ENCODE measurements around the gene DLEU7. TPM values are rescaled to one million over a fixed set of nuclear protein-coding genes. Genes with fewer than 3 reads are reported as not detected.

Gene DLEU7
- total RNA-seq, 1 experiment from 2014 or later = 3.6 TPM

GRCh38 chr13:50809133-50810090 lies 34.1 kb downstream of the DLEU7 start:
- ATAC-seq (no peak), DNase-seq (ENCODE audit: low spot score) (no peak)
- Mint-ChIP-seq H3K27ac (no peak overlapping the region), H3K4me3 (no peak overlapping the region), H3K9me3 (peaks cover 4% of the 10 kb centered on the region), H3K27me3 (ENCODE audit: low read depth) (no peaks in the 10 kb centered on the region), H3K4me1 (no peaks in the 10 kb centered on the region), H3K36me3 (peaks cover 2% of the 10 kb centered on the region; the same call in 1 of the 2 replicates)
- POLR2A ChIA-PET = interaction anchor here (0.6 kb wide), 1 partner anchor 168 kb away, joined by 3 read pairs; no protein-coding TSS in a partner anchor
- CTCF ChIA-PET = interaction anchor here (1.0 kb wide), 1 partner anchor 833 kb away, joined by 3 read pairs; no protein-coding TSS in a partner anchor
- TF ChIP-seq EMX1 (CRISPR knock-in tag; IDR thresholded peaks at IDR 0.05) (no peak), ZMAT4 (CRISPR knock-in tag; IDR thresholded peaks at IDR 0.05) (no peak), TEAD4 (CRISPR knock-in tag; IDR thresholded peaks at IDR 0.05) (no peak), NFATC4 (CRISPR knock-in tag; IDR thresholded peaks at IDR 0.05) (no peak), FOXK1 (CRISPR knock-in tag; IDR thresholded peaks at IDR 0.05) (no peak), TP53 (CRISPR knock-in tag; IDR thresholded peaks at IDR 0.05) (no peak), ZBTB21 (CRISPR knock-in tag; IDR thresholded peaks at IDR 0.05; ENCODE audit: borderline replicate concordance) (no peak), NR2C2 (CRISPR knock-in tag; IDR thresholded peaks at IDR 0.05) (no peak), FOXP1 (CRISPR knock-in tag; IDR thresholded peaks at IDR 0.05; ENCODE audit: borderline replicate concordance) (no peak), SMAD3 (CRISPR knock-in tag; IDR thresholded peaks at IDR 0.05; ENCODE audit: borderline replicate concordance) (no peak), TCF7 (CRISPR knock-in tag; IDR thresholded peaks at IDR 0.05; ENCODE audit: low read depth) (no peak)
- TF ChIP-seq, protein P1, sequence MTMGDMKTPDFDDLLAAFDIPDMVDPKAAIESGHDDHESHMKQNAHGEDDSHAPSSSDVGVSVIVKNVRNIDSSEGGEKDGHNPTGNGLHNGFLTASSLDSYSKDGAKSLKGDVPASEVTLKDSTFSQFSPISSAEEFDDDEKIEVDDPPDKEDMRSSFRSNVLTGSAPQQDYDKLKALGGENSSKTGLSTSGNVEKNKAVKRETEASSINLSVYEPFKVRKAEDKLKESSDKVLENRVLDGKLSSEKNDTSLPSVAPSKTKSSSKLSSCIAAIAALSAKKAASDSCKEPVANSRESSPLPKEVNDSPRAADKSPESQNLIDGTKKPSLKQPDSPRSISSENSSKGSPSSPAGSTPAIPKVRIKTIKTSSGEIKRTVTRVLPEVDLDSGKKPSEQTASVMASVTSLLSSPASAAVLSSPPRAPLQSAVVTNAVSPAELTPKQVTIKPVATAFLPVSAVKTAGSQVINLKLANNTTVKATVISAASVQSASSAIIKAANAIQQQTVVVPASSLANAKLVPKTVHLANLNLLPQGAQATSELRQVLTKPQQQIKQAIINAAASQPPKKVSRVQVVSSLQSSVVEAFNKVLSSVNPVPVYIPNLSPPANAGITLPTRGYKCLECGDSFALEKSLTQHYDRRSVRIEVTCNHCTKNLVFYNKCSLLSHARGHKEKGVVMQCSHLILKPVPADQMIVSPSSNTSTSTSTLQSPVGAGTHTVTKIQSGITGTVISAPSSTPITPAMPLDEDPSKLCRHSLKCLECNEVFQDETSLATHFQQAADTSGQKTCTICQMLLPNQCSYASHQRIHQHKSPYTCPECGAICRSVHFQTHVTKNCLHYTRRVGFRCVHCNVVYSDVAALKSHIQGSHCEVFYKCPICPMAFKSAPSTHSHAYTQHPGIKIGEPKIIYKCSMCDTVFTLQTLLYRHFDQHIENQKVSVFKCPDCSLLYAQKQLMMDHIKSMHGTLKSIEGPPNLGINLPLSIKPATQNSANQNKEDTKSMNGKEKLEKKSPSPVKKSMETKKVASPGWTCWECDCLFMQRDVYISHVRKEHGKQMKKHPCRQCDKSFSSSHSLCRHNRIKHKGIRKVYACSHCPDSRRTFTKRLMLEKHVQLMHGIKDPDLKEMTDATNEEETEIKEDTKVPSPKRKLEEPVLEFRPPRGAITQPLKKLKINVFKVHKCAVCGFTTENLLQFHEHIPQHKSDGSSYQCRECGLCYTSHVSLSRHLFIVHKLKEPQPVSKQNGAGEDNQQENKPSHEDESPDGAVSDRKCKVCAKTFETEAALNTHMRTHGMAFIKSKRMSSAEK (CRISPR knock-in tag; IDR thresholded peaks at IDR 0.05; ENCODE audit: borderline replicate concordance) = no peak
- TF ChIP-seq, protein P2, sequence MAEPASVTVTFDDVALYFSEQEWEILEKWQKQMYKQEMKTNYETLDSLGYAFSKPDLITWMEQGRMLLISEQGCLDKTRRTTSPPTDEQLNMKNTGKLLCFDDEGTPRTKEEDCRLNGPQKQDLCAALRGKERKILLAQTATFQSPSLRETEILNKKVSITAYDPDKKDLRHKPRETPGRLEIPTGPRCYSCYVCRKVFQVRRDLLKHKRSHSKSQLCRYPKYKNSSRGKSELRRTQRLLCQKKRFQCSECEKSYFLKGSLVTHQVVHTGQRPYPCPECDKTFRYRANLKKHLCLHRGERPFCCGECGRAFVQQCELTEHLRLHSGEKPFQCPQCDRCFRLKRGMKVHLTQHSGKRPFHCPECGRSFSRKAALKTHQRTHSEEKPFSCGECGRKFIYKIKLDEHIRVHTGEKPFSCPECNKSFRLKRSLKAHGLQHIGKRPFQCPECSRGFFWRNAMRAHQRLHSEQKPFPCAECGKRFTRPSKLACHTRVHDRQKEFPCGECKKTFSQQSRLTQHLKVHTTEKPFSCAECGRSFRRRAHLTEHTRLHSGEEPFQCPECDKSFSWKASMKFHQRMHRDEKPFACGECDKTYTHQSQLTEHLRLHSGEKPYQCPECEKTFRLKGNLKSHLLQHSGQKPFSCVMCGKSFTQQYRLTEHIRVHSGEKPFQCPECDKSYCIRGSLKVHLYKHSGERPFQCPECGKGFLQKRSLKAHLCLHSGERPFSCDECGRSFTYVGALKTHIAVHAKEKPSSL (CRISPR knock-in tag; conservative IDR thresholded peaks at IDR 0.05) = no peak
- TF ChIP-seq, protein P3, sequence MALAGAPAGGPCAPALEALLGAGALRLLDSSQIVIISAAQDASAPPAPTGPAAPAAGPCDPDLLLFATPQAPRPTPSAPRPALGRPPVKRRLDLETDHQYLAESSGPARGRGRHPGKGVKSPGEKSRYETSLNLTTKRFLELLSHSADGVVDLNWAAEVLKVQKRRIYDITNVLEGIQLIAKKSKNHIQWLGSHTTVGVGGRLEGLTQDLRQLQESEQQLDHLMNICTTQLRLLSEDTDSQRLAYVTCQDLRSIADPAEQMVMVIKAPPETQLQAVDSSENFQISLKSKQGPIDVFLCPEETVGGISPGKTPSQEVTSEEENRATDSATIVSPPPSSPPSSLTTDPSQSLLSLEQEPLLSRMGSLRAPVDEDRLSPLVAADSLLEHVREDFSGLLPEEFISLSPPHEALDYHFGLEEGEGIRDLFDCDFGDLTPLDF (CRISPR knock-in tag; IDR thresholded peaks at IDR 0.05) = no peak

DNA sequence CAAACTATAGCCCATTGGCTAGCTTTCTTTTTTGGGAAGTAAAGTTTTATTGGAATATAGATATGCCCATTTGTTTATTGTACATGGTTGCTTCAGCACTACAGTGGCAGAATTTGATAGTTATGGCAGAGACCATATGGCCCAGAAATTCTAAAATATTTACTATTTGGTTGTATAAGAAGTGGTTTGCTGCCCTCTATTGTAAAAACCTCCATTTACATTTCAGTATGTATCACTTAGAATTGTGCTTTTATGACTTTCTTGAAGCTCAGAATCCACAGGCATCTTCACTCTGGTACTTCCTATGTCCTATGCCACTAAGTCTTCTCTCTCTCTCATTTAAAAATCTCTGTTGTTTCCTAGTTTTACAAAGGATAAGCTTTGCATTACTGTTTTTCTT lies 37.7 kb downstream of the DLEU7 start:
- DNase-seq (ENCODE audit: low spot score) (no peak), ATAC-seq (no peak)
- TF ChIP-seq OVOL2 (CRISPR knock-in tag; IDR thresholded peaks at IDR 0.05; ENCODE audit: borderline replicate concordance) = no peak
- TF ChIP-seq ZNF423 (CRISPR knock-in tag; IDR thresholded peaks at IDR 0.05) = no peak
- TF ChIP-seq ESRRA (CRISPR knock-in tag; IDR thresholded peaks at IDR 0.05; ENCODE audit: borderline replicate concordance) = no peak
- TF ChIP-seq NR1H2 (CRISPR knock-in tag; IDR thresholded peaks at IDR 0.05) = no peak
- TF ChIP-seq NR3C1 (CRISPR knock-in tag; conservative IDR thresholded peaks at IDR 0.05; ENCODE audit: low read depth) = no peak
- CTCF ChIA-PET = interaction anchor here (1.5 to 1.7 kb wide), 2 partner anchors 106 to 109 kb away, joined by 5 to 15 read pairs; no protein-coding TSS in a partner anchor
- H3K9me3 Mint-ChIP-seq = peaks cover 4% of the 10 kb centered on the region
- peaks cover 5% of the 10 kb centered on the region for H3K4me1 Mint-ChIP-seq
- POLR2A ChIA-PET = no interaction called here
- no peaks in the 10 kb centered on the region for H3K27me3 Mint-ChIP-seq (ENCODE audit: low read depth)
- H3K27ac Mint-ChIP-seq = no peak overlapping the region
- peaks cover 2% of the 10 kb centered on the region; the same call in 1 of the 2 replicates for H3K36me3 Mint-ChIP-seq
- H3K4me3 Mint-ChIP-seq = no peak overlapping the region
